OCI-LY1 (cell line): ENCODE data around the gene HEATR1.

Experiments used
- H2AFZ ChIP-seq: fragments of 200-600 bp; sonication (generic), shearing (Covaris generic); 2 replicates; pipeline ENCODE4 v1.6.0; 2014; ENCODE audit warnings: antibody characterized with exemption, mild to moderate bottlenecking, low read length
- H3F3A ChIP-seq: fragments of 200-600 bp; sonication (generic), shearing (Covaris generic); 2 replicates; pipeline ENCODE4 v1.6.0; 2014; ENCODE audit warnings: mild to moderate bottlenecking, antibody characterized with exemption, low read length, moderate library complexity; ENCODE audit not compliant: insufficient read depth
- H3K27ac ChIP-seq: fragments of 200-600 bp; sonication (generic); 2 replicates; pipeline ENCODE4 v1.5.1; 2014; ENCODE audit warnings: low read length, mixed run types, mild to moderate bottlenecking, low read depth; ENCODE audit not compliant: poor library complexity, severe bottlenecking
- H3K27me3 ChIP-seq: fragments of 200-600 bp; sonication (generic); 2 replicates; pipeline ENCODE4 v1.6.0; 2014; ENCODE audit warnings: antibody characterized with exemption, mild to moderate bottlenecking, low read length, moderate library complexity; ENCODE audit not compliant: insufficient read depth
- H3K36me3 ChIP-seq: fragments of 200-600 bp; sonication (generic); 2 replicates; pipeline ENCODE4 v1.6.1; 2014; ENCODE audit warnings: mild to moderate bottlenecking, antibody characterized with exemption, low read length, moderate library complexity, mixed read lengths; ENCODE audit not compliant: insufficient read depth
- H3K4me1 ChIP-seq: fragments of 200-600 bp; sonication (generic); 2 replicates; pipeline ENCODE4 v1.5.1; 2014; ENCODE audit warnings: mild to moderate bottlenecking, low read length, moderate library complexity; ENCODE audit not compliant: insufficient read depth, severe bottlenecking
- H3K4me2 ChIP-seq: fragments of 200-600 bp; sonication (generic), shearing (Covaris generic); 2 replicates; pipeline ENCODE4 v1.6.1; 2014; ENCODE audit warnings: low read length
- H3K4me3 ChIP-seq: fragments of 200-600 bp; sonication (generic); 2 replicates; pipeline ENCODE4 v1.5.1; 2014; ENCODE audit warnings: low read length, low read depth, mild to moderate bottlenecking, mixed read lengths; ENCODE audit not compliant: poor library complexity, severe bottlenecking
- H3K79me2 ChIP-seq: fragments of 200-600 bp; shearing (Covaris generic); 2 replicates; pipeline ENCODE4 v1.6.1; 2016; ENCODE audit warnings: mixed run types, low read length, mixed read lengths; ENCODE audit not compliant: insufficient read depth
- H3K9ac ChIP-seq: fragments of 200-600 bp; sonication (generic), shearing (Covaris generic); 2 replicates; pipeline ENCODE4 v1.6.1; 2014; ENCODE audit warnings: mild to moderate bottlenecking, low read length, mixed read lengths
- H3K9me2 ChIP-seq: fragments of 200-600 bp; sonication (generic), shearing (Covaris generic); 2 replicates; pipeline ENCODE4 v1.6.1; 2014; ENCODE audit warnings: low read depth, mild to moderate bottlenecking, low read length, mixed read lengths
- H3K9me3 ChIP-seq: fragments of 200-600 bp; shearing (Covaris generic); 2 replicates; pipeline ENCODE4 v1.6.1; 2014; ENCODE audit warnings: low read length, mixed read lengths
- H4K20me1 ChIP-seq: fragments of 200-600 bp; sonication (generic), shearing (Covaris generic); 2 replicates; pipeline ENCODE4 v1.6.0; 2016; ENCODE audit warnings: mild to moderate bottlenecking, low read length; ENCODE audit not compliant: insufficient read depth
- EZH2 ChIP-seq: fragments of 200-600 bp; sonication (generic), shearing (Covaris generic); IDR thresholded peaks from 2 replicates; pipeline ENCODE4 v1.8.0; 2017; ENCODE audit warnings: borderline replicate concordance, mixed run types, mild to moderate bottlenecking, antibody characterized with exemption, low read length, moderate library complexity, mixed read lengths
- TF ChIP-seq, protein P1 (sequence below): fragments of 200-600 bp; sonication (generic), shearing (Covaris generic); IDR thresholded peaks from 2 replicates; pipeline ENCODE4 v1.5.1; 2017; ENCODE audit warnings: mild to moderate bottlenecking, antibody characterized with exemption, low read length, moderate library complexity, mixed read lengths

Gene HEATR1

DNA sequence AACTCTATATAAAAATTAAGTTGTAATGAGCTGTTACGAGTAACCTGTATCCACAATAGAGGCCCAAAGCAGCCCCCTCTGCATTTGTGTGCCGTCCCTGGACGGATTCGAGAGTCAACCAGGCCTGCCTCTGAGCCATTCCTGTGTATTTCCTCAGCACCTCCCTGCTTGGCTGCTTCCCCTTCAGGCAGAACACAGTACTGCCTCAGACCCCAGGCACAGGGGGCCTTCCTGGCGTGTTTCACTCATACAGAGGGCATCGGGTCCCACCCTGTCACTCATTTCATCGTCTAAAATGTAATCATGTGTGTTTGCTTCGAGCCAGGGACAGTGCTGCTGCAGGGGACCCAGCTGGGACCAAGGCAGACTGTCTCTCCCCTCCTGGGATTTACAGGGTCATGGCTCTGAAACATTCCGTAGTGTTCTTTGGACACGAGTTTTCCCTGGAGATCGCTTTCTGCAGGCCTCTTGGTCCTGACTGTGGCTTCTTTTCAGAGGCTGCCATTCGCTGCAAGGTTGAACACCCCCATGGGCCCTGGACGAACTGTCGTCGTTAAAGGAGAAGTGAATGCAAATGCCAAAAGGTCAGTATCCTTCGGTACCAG lies 61.1 kb downstream of the HEATR1 start:
- no peaks in the 10 kb centered on the region for H3F3A ChIP-seq
- H3K36me3 ChIP-seq = peaks cover 29% of the 10 kb centered on the region
- no peaks in the 10 kb centered on the region for H3K79me2 ChIP-seq
- H2AFZ ChIP-seq = no peak overlapping the region
- no peaks in the 10 kb centered on the region for H3K9me2 ChIP-seq
- H3K9ac ChIP-seq = no peak overlapping the region
- H4K20me1 ChIP-seq = no peaks in the 10 kb centered on the region
- no peaks in the 10 kb centered on the region for H3K9me3 ChIP-seq
- no peak overlapping the region for H3K27ac ChIP-seq
- no peak overlapping the region for H3K4me2 ChIP-seq
- TF ChIP-seq, protein P1, sequence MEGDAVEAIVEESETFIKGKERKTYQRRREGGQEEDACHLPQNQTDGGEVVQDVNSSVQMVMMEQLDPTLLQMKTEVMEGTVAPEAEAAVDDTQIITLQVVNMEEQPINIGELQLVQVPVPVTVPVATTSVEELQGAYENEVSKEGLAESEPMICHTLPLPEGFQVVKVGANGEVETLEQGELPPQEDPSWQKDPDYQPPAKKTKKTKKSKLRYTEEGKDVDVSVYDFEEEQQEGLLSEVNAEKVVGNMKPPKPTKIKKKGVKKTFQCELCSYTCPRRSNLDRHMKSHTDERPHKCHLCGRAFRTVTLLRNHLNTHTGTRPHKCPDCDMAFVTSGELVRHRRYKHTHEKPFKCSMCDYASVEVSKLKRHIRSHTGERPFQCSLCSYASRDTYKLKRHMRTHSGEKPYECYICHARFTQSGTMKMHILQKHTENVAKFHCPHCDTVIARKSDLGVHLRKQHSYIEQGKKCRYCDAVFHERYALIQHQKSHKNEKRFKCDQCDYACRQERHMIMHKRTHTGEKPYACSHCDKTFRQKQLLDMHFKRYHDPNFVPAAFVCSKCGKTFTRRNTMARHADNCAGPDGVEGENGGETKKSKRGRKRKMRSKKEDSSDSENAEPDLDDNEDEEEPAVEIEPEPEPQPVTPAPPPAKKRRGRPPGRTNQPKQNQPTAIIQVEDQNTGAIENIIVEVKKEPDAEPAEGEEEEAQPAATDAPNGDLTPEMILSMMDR = no peak
- TF ChIP-seq EZH2 = no peak
- no peak overlapping the region for H3K4me3 ChIP-seq
- no peaks in the 10 kb centered on the region for H3K27me3 ChIP-seq
- no peaks in the 10 kb centered on the region for H3K4me1 ChIP-seq

DNA sequence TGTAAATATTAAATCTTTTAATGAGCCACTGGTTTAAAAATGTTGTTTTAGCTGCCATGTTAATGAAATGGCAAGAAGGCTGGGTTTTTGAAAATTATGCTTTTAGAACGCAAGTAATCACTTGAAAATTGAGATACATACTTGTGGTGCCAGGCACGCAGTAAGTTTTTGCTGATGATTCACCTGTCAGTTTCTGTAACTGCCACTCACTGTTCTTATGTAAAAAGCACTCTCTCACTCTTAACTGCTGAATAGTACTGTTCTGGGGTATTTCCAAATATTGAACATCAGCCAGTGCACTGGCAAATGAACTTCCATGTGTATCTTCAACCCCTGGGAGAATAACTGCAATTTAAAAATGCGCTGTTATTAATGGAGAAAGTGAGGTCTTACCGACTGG lies 62.6 kb downstream of the HEATR1 start:
- TF ChIP-seq, protein P1 = no peak
- TF ChIP-seq EZH2 = no peak
- Histone ChIP-seq H3K9me2 (no peaks in the 10 kb centered on the region), H4K20me1 (no peaks in the 10 kb centered on the region), H3K79me2 (no peaks in the 10 kb centered on the region), H3K9me3 (no peaks in the 10 kb centered on the region), H3K4me1 (no peaks in the 10 kb centered on the region), H3K27ac (no peak overlapping the region), H2AFZ (no peak overlapping the region), H3K36me3 (peaks cover 14% of the 10 kb centered on the region), H3K27me3 (no peaks in the 10 kb centered on the region), H3K4me2 (no peak overlapping the region), H3F3A (no peaks in the 10 kb centered on the region), H3K9ac (no peak overlapping the region), H3K4me3 (no peak overlapping the region)

DNA sequence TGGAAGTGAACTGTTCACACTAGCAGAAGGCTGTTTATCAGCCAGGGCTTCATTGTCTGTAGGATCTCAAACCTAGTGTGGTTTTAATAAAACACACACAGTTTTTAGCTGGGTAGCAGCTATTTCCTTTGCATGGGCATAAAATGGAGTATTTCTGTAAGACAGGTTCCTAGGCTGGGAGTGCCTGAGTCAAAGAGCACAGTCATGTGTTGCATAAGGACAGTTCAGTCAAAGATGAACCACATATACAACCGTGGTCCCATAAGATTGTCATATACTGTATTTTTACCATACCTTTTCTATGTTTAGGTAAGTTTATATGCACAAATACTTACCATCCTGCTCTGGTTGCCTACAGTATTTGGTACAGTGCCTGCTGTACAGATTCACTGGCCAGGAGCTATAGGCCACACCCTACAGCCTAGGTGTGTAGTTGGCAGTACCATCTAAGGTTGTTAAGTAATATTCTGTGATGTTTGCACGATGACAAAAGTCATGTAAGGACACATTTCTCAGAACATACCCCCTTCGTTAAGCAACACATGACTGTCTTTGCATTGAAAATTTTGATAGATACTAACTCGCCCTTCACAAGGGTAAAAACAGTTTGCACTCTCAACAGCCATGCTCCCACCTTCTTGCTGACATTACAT lies 63.4 kb downstream of the HEATR1 start:
- H3K27me3 ChIP-seq = no peaks in the 10 kb centered on the region
- TF ChIP-seq, protein P1 = no peak
- TF ChIP-seq EZH2 = no peak
- H3K9ac ChIP-seq = no peak overlapping the region
- no peaks in the 10 kb centered on the region for H3K9me2 ChIP-seq
- H3F3A ChIP-seq = no peaks in the 10 kb centered on the region
- H3K4me3 ChIP-seq = no peak overlapping the region
- H3K36me3 ChIP-seq = peaks cover 6% of the 10 kb centered on the region
- no peaks in the 10 kb centered on the region for H3K9me3 ChIP-seq
- no peak overlapping the region for H3K4me2 ChIP-seq
- no peaks in the 10 kb centered on the region for H3K79me2 ChIP-seq
- H4K20me1 ChIP-seq = no peaks in the 10 kb centered on the region
- H3K27ac ChIP-seq = no peak overlapping the region
- H2AFZ ChIP-seq = no peak overlapping the region
- no peaks in the 10 kb centered on the region for H3K4me1 ChIP-seq
